HG03045 (cell line): ENCODE measurements around the gene COL5A1.

Experiments
- ATAC-seq: cut with Tn5 transposase; IDR thresholded peaks from one replicate; pipeline ENCODE4 v1.9.1; 2021; ENCODE audit warnings: mild to moderate bottlenecking, moderate library complexity; ENCODE audit not compliant: unreplicated experiment

Gene COL5A1

GRCh38 chr9:134757216-134757975, 115.8 kb downstream of the COL5A1 start:
- ATAC-seq = no peak

DNA sequence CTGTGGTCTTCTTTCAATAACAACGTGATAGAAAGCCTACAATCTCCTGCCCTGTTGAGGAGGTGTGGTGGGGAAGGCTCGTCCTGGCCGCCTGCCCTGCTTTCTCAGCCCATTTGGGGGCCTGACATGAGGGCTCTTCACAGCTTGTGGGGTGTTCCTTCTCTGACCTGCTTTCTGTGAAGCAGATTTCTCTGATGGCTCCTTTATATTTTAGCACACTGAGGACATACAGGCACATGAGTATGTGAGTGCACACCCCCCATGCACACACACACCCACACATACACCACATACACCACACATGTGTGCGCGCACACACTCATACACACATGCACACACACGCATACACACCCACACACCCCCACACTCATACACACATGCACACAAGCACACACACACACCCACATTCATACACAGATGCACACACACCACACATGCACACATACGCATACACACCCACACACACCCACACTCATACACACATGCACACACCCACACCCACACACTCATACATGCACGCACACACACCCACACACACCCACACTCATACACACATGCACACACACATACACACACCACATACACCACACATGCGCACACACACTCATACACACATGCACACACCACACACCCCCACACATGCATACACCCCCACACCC, 117.5 kb downstream of the COL5A1 start:
- no peak for ATAC-seq

DNA sequence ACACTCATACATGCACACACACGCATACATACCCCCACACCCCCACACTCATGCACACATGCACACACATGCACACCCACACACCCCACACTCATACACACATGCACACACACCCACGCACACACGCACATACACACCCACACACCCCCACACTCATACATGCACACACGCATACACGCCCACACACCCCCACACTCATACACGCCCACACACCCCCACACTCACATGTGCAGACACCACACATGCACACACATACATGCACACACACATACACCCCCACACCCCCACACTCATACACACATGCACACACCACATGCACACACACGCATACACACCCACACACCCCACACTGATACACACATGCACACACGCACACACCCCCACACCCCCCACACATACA, 118.3 kb downstream of the COL5A1 start:
- ATAC-seq = no peak

- no peak for ATAC-seq
Observed at GRCh38 chr9:134760750-134761420, 119.3 kb downstream of the COL5A1 start.

DNA sequence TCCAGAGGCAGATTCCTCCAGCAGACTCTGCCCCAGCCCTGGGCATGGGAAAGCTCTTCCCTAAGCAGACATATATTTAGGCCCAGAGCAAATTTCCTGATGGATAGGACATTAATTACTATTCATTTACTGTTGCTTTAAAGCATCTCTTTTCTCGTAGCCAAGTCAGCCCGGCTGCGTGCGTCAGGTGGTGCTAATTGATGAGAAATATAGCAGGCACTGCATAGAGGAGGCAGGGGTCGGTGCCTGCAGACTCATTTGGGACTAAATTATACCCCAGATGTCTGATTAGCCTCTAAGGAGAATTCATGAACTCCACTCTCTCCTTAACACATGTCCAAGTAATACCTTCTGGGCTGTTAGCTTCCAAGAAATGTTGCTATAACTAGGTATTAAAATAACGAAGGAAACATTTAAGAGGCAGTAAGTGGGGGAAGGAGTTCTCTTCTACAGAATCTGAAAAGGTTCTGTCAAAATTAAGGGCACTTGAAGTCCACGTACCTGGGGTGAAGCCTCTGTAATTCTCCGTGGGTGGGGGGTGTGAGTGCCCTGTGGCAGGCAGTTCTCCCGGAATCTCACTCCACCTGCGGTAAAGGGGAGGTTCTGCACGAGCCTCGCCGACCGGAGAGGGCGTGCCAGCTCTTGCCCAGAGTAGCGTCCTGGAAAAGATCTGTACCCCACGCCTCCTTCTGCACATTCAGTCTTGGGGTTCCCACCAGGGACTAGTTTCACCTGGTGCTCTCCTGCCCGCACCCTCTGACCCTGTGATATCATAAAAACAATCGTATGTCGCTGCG, 123.1 kb downstream of the COL5A1 start:
- no peak for ATAC-seq

DNA sequence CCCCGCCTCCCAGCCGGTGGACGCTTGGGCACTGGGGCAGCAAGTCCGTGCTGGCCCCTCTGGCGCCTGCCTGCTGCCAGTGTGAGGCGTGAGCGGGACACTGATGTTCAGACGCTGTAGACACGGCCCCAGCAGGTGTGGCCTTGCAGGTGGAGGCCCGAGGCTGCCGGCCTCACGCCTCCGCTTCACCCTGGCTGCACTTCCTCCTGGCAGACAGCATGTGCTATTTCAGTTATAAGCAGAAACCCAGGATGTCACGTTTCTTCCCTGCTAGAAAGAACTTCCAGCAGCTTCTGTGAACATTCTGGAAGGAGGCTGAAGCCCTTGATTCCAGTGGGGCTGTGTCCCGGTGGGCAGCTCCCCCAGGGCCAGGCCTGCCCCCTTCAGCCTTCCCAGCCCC, 124.2 kb downstream of the COL5A1 start:
- no peak for ATAC-seq

GRCh38 chr9:134766587-134766986, 125.0 kb downstream of the COL5A1 start:
- no peak for ATAC-seq

DNA sequence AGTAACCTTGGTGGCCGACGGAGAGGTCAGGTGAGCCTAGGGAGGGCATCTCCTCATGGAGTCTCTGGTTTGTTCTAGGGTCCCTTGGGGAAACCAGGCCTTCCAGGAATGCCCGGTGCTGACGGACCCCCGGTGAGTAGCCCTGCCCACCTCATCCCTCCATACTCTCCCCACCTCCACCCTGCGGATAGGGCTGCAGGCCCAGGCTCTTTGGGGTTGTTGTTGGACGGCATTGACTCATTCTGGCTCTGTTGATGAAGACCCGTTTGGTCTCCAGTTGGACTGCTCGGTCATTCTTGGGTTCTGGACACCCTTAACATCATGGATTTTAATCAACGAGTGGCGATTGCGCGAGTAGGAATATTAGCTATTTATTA, 126.7 kb downstream of the COL5A1 start:
- ATAC-seq = no peak

DNA sequence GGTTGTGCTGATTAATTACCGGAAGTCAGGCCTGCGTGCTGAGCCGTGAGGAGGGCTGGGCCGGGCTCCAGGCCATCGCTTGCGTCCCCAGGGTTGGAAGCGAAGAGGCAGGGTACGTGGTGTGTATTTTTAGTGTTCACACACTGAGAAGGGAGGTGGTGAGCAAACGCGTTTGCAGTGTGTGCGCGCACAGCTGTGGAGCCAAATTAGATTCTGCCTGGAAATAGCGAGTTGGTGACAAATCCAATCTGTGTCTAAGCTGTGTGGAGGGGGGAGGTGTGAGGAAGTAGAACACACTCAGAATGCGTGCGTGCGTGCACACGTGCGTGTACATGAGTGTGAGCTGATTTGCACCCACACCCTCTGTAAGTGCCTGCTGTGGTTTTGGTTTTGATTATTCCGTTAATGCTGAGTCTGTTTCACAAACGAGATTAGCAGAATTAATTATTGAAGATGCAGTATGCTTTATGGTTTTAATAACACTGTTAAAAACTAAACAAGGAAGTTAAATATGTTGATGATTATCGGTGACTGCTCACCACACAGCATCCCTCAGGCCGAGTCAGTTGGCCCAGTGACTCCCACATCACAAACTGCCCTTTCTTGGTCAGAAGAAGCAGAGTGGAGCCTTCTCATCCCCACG, 127.2 kb downstream of the COL5A1 start:
- no peak for ATAC-seq

DNA sequence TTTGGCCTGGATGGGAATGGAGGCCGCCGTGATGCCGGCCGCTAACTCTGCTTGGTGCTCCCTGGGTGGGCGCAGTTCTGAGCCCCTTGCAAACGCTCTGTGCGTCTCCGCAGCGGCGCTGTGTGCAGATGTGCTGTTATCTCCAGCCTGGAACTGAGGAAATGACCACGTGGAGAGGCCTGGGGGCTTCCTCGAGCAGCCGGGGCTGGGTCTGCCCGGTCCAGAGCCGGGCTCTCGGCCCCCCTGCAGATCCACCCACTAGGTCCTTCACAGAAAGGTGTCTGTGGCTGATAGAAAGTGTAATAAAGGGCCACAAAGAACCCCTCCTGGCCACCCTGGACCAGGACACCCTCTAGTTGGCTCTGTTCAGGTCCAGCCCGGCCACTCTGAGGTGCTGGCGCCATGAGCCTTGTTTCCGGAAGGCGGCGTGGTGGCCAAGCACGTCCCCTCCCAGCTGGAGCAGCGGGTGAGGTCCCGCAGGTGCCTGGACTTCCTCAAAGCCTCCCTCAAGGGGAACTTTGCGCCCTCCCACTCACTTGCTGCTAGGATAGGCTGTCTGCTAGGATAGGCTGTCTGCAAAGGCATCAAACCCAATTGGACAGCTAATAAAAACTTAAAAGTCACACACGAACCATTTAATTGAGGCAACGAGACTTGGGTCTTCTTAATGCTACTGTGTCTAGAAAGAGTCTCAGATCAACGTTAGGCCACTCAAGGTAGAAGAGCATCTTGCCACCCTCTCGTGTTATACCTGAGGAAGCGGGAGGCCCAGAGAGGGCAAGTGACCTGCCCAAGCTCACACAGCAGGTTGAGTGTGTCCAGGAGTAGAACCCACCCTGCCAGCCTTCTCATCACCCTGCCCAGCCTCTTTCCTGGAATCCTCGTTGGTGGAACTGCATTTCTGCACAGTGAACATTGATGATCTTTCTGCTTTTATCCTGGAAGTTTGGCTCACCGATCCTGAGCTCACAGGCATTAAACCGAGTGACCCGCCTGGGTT, 129.7 kb downstream of the COL5A1 start:
- ATAC-seq = no peak

DNA sequence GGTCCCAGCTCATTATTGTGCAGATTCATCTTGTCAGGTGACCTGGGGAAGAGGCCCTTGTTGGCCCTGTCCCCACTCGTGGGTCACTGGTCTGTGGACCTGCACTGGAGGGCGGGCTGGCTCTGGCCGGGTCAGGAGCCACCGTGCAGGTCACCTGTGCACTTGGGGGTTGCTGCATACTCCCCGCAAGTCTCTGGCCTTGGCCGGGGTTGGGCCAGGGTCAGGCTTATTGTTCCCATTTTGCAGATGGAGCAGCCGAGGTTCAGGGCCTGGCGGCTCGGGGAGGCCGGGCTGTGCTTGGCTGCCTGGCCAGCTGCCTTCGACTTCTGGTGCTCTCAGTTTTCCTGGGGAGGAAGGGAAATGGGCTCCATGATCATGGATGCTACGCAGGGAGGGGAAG, 130.7 kb downstream of the COL5A1 start:
- no peak for ATAC-seq

DNA sequence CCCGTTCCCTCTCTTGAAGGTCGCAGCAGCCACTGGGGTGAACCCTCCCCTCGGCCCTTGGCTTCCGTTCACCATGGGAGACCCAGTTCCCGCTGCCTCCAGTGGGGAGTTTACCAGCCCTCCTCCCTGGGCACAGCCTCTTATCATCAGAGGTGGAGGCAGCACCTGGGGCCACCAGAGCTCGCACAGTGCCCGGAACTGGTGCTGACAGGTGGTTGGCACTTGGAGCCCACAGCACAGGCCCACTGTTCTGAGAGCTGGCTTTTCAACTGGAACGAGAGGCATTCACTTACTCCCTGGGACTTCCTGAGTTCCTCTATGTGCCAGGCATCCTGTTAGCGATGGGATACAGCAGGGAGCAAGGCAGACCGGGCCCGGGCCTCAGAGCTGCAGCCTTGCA, 132.2 kb downstream of the COL5A1 start:
- ATAC-seq = no peak

DNA sequence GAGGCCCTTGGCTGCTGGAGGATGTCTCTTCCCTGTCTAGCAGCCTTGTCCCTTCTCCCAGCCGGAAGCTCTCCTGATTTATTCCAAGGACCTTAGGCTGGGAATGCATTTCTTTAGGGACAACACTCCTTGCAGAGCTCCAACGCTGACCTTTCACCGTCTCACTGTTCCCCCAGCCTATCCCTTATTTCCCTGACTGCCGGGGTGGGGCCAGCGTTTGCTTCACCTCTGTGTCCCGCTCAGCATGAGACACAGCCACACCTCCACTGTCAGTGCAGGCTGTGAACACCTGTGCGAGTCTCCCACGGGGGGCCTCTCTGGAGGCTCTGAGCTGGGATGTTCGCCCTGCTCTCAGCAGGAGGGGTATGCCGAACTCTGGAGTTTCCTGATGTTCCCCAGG, 132.8 kb downstream of the COL5A1 start:
- ATAC-seq = no peak

DNA sequence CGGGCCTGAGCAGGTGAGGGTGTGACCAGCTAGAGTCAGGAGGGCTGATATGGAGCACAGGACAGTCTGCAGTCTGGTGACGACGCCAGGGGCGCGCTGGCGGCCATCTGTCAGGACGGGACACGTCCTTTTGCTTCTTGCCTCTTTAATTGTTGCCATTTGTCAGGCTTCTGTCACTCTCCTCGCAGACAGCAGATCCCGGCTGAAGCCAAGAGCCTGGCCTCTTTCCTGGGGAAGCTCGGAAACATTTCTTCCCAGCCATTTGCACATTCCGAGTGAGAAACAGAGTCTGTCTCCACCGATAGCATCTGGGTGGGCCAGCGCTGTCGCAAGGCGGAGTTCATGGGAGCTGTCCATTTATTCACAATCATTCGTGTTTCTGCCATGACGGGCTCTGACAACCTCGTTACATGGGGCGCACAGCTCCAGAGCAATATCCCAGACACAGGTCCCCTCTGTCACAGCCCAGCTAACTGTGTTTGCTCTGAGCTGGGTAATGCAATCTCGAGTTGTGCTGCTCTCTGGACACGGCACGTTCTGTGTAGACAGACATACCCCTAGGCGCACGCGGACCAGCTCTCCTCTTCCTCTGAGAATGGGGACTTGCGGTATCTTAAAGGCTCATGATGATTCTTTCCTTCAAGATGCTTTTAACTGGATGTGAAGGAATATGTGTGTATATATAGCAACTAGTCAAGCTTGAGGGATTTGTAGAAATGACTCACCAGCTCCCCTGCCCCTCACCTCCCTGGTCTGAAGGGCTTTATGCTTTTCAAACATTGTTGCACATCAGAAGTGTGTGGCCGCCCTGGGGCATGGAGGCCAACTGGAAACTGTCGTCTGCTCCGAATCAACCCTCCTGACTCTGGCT, 133.7 kb downstream of the COL5A1 start:
- no peak for ATAC-seq

DNA sequence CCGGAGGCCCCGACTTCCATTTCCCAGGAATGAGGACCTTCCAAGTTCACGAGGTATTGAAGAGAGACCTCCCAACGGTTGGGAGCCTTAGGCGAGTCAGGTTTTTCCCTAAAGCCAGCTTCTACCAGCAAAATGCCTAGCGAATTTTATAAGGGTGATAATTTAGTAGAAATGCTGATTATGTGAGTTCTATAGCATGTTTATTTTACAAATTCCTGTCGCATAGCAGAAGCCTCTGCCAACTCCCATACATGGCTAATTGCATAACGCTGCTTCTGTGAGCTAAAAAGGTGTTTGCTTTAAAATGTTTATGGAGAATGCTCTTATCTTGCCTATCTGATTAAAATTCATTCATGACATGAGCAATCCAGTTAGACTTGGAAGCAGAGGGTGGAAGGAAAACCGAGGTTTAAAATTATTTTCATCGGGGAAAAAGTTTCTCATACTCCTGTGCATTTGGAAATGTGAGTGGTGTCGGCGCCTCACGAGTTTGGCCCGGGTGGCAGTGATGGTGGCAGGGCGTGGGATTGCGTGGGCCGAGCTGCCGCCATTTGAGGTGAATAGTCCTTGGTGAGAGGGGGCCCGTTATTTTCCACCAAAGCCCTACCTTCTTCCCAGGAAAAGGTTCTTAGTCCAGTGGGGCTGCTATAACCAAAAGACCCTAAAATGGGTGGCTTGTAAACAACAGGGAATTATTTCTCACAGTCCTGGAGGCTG, 134.6 kb downstream of the COL5A1 start:
- no peak for ATAC-seq

DNA sequence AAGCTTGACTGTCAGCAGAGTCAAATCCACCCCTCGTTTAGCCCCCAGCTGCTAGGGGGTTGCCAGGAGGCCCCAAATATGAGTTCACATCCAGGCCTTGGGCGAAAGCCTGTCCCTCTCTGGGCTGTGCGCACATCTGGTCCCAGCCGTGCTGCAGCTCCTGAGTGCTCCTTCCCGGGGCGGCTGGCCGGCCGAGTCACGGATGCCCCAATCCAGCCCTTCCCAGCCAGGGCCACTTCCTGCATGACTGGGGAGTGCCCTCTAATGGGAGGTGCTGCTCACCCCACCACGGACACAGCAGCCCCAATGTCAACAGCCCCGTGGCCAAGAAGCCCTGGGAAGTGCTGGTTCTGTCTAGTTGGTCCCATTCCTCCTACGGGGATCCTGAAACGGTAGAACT, 135.6 kb downstream of the COL5A1 start:
- ATAC-seq = no peak

DNA sequence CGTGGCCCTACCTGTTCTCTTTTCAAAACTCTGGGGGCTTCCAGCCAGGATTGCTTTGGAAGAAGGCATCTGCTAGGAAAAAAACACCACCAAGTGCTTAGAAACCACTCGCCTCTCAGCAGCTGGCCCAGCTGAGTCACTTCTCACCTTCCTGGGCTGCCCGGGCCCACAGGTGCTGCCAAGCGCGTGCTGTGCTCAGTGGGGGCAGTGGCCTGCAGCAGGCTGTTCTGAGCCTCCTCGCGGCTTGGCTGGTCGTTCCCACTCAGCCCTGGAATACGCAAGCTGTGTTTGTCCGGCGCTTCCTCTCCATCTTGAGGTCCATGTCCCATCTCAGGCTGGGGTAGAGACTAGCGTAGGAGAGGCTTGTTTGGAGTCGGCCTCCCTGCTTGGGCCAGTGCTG, 136.6 kb downstream of the COL5A1 start:
- ATAC-seq = no peak

GRCh38 chr9:134778841-134779411, 137.3 kb downstream of the COL5A1 start:
- ATAC-seq = no peak
